Measurements from ENCODE around the gene GRAMD1B. TPM values are rescaled to one million over a fixed set of nuclear protein-coding genes. Genes with fewer than 3 reads are reported as not detected.
A peak's percentile ranks its signal among the peaks of the same experiment; 100 is the strongest.

The GRAMD1B gene
- total RNA-seq, 2 donors from 2014 or later, result 2.1 to 5.7 TPM

DNA sequence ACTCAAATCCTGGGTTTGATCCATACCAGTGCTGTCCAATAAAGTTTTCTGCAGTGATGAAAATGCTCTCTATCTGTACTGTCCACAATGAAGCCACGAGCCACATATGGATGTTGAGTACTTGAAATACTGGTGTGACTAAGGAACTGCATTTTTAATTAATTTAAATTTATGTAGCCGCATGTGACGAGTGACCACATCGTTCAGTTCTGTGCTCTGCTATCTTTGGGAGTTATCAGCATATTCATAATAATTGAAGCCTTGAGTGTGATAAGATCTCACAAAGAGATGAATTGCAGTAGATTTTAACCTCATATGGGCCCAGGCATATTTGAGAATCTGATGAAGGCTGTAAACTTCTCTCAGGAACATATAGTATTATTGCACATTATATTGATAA is 40.8 kb downstream of the GRAMD1B start:
- H3K4me3 ChIP-seq, result no peak overlapping the region
- ATAC-seq (ENCODE audit: insufficient number of reproducible peaks, low FRiP score, low read depth), result no peak
- no peaks in the 10 kb centered on the region for H3K36me3 ChIP-seq
- H3K4me1 ChIP-seq (ENCODE audit: control insufficient read depth in 1 of 2, low read depth in 2 of 2), result peaks cover 0 to 13% of the 10 kb centered on the region in 2 donors
- no peak overlapping the region for H3K27ac ChIP-seq
- H3K27me3 ChIP-seq (replicated peaks; ENCODE audit: insufficient read depth), result no peaks in the 10 kb centered on the region
- H3K9me3 ChIP-seq, result no peaks in the 10 kb centered on the region
- DNase-seq (ENCODE audit: low spot score), result no peak
- no peak for TF ChIP-seq CTCF (IDR thresholded peaks at IDR 0.05)

- ATAC-seq (ENCODE audit: insufficient number of reproducible peaks, low FRiP score, low read depth) (no peak), DNase-seq (ENCODE audit: low spot score) (no peak)
- H3K27me3 ChIP-seq (replicated peaks; ENCODE audit: insufficient read depth), result no peaks in the 10 kb centered on the region
- H3K4me1 ChIP-seq (ENCODE audit: control insufficient read depth in 1 of 2, low read depth in 2 of 2), result peaks cover 0 to 13% of the 10 kb centered on the region in 2 donors
- H3K27ac ChIP-seq, result no peak overlapping the region
- no peaks in the 10 kb centered on the region for H3K9me3 ChIP-seq
- H3K4me3 ChIP-seq, result no peak overlapping the region
- TF ChIP-seq CTCF (IDR thresholded peaks at IDR 0.05), result no peak
- no peaks in the 10 kb centered on the region for H3K36me3 ChIP-seq
These were observed 42.3 kb downstream of the GRAMD1B start for GRCh38 chr11:123472236-123472935.

- no peak for TF ChIP-seq CTCF (IDR thresholded peaks at IDR 0.05)
- H3K4me1 ChIP-seq (ENCODE audit: control insufficient read depth in 1 of 2, low read depth in 2 of 2), result peaks cover 0 to 13% of the 10 kb centered on the region in 2 donors
- no peak for DNase-seq (ENCODE audit: low spot score)
- H3K4me3 ChIP-seq, result no peak overlapping the region
- H3K36me3 ChIP-seq, result no peaks in the 10 kb centered on the region
- H3K27ac ChIP-seq, result no peak overlapping the region
- peak; percentile 47 for ATAC-seq (ENCODE audit: insufficient number of reproducible peaks, low FRiP score, low read depth)
- no peaks in the 10 kb centered on the region for H3K27me3 ChIP-seq (replicated peaks; ENCODE audit: insufficient read depth)
- H3K9me3 ChIP-seq, result no peaks in the 10 kb centered on the region
These were observed 44.0 kb downstream of the GRAMD1B start for GRCh38 chr11:123473941-123474677.

DNA sequence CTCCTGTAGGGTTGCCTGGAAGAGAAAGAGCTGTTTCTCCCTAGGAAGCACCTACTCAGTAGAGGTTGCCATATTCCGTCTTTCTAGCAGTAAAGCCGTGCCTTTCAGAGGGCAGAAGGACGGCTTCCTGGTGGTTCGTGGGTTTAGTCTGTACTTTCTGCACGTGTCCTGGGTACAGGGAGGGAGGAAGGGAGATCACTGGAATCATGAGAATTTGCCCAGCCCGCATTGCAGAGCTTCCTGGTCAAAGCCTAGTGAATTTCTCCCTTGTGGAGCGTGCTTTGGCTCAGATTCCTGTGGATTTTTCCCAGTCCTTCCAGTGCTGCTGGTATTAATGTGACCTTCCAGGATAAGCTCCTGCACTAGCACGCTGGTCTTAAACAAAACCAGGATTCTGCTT is 44.9 kb downstream of the GRAMD1B start:
- no peak for DNase-seq (ENCODE audit: low spot score)
- Histone ChIP-seq H3K4me1 (ENCODE audit: control insufficient read depth in 1 of 2, low read depth in 2 of 2) (peaks cover 0 to 13% of the 10 kb centered on the region in 2 donors), H3K27me3 (replicated peaks; ENCODE audit: insufficient read depth) (no peaks in the 10 kb centered on the region), H3K36me3 (no peaks in the 10 kb centered on the region), H3K4me3 (no peak overlapping the region), H3K9me3 (no peaks in the 10 kb centered on the region), H3K27ac (no peak overlapping the region)
- no peak for ATAC-seq (ENCODE audit: insufficient number of reproducible peaks, low FRiP score, low read depth)
- no peak for TF ChIP-seq CTCF (IDR thresholded peaks at IDR 0.05)

DNA sequence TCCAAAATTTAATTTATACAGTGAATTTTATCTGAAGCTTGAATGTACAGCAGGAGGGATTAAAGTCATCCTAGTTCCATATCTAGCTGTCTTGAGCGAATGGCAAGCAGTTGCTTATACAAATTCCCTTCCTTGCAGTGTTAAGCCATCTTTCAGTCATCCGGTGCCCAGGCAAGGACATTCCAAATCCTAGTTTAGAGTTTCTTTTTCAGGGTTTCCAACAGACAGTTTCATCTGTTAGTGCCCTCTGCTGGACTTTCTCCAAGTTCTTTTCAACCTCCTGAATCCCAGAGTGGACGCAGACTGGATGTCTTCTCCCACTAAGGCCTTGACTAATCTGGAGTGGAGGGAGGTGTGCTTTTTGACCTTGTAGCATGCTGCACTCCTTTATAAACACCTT is 45.4 kb downstream of the GRAMD1B start:
- no peaks in the 10 kb centered on the region for H3K9me3 ChIP-seq
- no peak overlapping the region for H3K4me3 ChIP-seq
- no peaks in the 10 kb centered on the region for H3K27me3 ChIP-seq (replicated peaks; ENCODE audit: insufficient read depth)
- no peaks in the 10 kb centered on the region for H3K36me3 ChIP-seq
- ATAC-seq (ENCODE audit: insufficient number of reproducible peaks, low FRiP score, low read depth) (no peak), DNase-seq (ENCODE audit: low spot score) (no peak)
- no peak overlapping the region for H3K27ac ChIP-seq
- no peak for TF ChIP-seq CTCF (IDR thresholded peaks at IDR 0.05)
- H3K4me1 ChIP-seq (ENCODE audit: control insufficient read depth in 1 of 2, low read depth in 2 of 2), result peaks cover 0 to 13% of the 10 kb centered on the region in 2 donors
